Esophagus squamous epithelium (tissue), 4 donors: ENCODE measurements around the gene RBM23.

Experiments
- POLR2A ChIP-seq, 4 donors: fragments of 450-650 bp; IDR thresholded peaks; one replicate each; pipeline ENCODE4 v1.6.1; 2017; ENCODE audit warnings: antibody characterized with exemption in 4 of 4, mild to moderate bottlenecking in 4 of 4, moderate library complexity in 3 of 4
- TF ChIP-seq, protein P1 (sequence below), 6 experiments: fragments of 450-650 bp in 4 of 6; fragments of 200-600 bp in 2 of 6; sonication (generic) in 2 of 6; IDR thresholded peaks; one replicate each; pipeline ENCODE4 v1.5.1; 2016 to 2019; ENCODE audit warnings: antibody characterized with exemption in 6 of 6, mild to moderate bottlenecking in 4 of 6, moderate library complexity in 4 of 6

DNA sequence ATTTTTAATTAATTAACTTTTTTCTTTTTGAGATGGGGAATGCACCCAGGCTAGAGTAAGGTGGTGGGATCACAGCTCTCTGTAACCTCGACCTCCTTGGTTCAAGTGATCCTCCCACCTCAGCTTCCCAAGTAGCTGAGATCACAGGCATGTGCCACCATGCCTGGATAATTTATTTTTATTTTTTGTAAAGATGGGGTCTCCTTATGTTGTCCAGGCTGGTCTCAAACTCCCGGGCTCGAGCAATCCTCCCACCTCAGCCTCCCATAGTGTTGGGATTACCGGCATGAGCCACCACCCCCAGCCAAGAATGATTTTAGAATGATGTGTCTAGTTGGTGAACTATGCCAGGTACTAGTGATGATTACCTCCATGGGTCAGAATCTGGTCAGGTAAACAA lies 54.0 kb downstream of the RBM23 start:
- TF ChIP-seq, protein P1, sequence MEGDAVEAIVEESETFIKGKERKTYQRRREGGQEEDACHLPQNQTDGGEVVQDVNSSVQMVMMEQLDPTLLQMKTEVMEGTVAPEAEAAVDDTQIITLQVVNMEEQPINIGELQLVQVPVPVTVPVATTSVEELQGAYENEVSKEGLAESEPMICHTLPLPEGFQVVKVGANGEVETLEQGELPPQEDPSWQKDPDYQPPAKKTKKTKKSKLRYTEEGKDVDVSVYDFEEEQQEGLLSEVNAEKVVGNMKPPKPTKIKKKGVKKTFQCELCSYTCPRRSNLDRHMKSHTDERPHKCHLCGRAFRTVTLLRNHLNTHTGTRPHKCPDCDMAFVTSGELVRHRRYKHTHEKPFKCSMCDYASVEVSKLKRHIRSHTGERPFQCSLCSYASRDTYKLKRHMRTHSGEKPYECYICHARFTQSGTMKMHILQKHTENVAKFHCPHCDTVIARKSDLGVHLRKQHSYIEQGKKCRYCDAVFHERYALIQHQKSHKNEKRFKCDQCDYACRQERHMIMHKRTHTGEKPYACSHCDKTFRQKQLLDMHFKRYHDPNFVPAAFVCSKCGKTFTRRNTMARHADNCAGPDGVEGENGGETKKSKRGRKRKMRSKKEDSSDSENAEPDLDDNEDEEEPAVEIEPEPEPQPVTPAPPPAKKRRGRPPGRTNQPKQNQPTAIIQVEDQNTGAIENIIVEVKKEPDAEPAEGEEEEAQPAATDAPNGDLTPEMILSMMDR (IDR thresholded peaks at IDR 0.05), result no peak
- TF ChIP-seq POLR2A (IDR thresholded peaks at IDR 0.05), result no peak
